ENCODE results near the gene CHN1.

CHN1 gene

GRCh38 chr2:174945601-174946260 is 59.5 kb downstream of the CHN1 start:
- no peak overlapping the region for H3K4me3 ChIP-seq (ENCODE audit: low read depth, low read length)
- peak; percentile 61 for DNase-seq (ENCODE audit: low read depth)
- no peak for TF ChIP-seq CTCF (conservative IDR thresholded peaks at IDR 0.05; ENCODE audit: low read depth, low read length)

- H3K4me3 ChIP-seq (ENCODE audit: low read depth, low read length): no peak overlapping the region
- DNase-seq (ENCODE audit: low read depth): peak; percentile 66
- no peak for TF ChIP-seq CTCF (conservative IDR thresholded peaks at IDR 0.05; ENCODE audit: low read depth, low read length)
These were observed 66.1 kb downstream of the CHN1 start for GRCh38 chr2:174939046-174939445.

- DNase-seq (ENCODE audit: low read depth): peak; percentile 59
These were observed 73.5 kb downstream of the CHN1 start for GRCh38 chr2:174931724-174932123.

GRCh38 chr2:174929786-174930185 is 75.4 kb downstream of the CHN1 start:
- no peak overlapping the region for H3K4me3 ChIP-seq (ENCODE audit: low read depth, low read length)
- no peak for DNase-seq (ENCODE audit: low read depth)
- no peak for TF ChIP-seq CTCF (conservative IDR thresholded peaks at IDR 0.05; ENCODE audit: low read depth, low read length)

More at GRCh38 chr2:174931724-174932123, 73.5 kb downstream of the CHN1 start:
- TF ChIP-seq CTCF (conservative IDR thresholded peaks at IDR 0.05; ENCODE audit: low read depth, low read length): no peak
- no peak overlapping the region for H3K4me3 ChIP-seq (ENCODE audit: low read depth, low read length)

- H3K4me3 ChIP-seq (ENCODE audit: low read depth, low read length): no peak overlapping the region
These were observed 80.0 kb downstream of the CHN1 start for GRCh38 chr2:174925046-174925784.

GRCh38 chr2:174924061-174924693 is 81.0 kb downstream of the CHN1 start:
- TF ChIP-seq CTCF (conservative IDR thresholded peaks at IDR 0.05; ENCODE audit: low read depth, low read length): no peak
- DNase-seq (ENCODE audit: low read depth): no peak
- H3K4me3 ChIP-seq (ENCODE audit: low read depth, low read length): no peak overlapping the region

More at GRCh38 chr2:174925046-174925784, 80.0 kb downstream of the CHN1 start:
- no peak for DNase-seq (ENCODE audit: low read depth)
- no peak for TF ChIP-seq CTCF (conservative IDR thresholded peaks at IDR 0.05; ENCODE audit: low read depth, low read length)
